HEK293 (cell line): ENCODE measurements around the gene MXRA5.

Experiments
- EGR2 ChIP-seq: fragments of 450-650 bp; formaldehyde crosslinking; IDR thresholded peaks from 2 replicates; pipeline ENCODE4 v1.5.1; 2016; ENCODE audit warnings: low read depth, missing biosample characterization, missing genetic modification characterization
- ZNF10 ChIP-seq: fragments of 450-650 bp; formaldehyde crosslinking; IDR thresholded peaks from 2 replicates; pipeline ENCODE4 v1.5.1; 2017; ENCODE audit warnings: missing biosample characterization, missing genetic modification characterization
- ZNF121 ChIP-seq: fragments of 450-650 bp; formaldehyde crosslinking; IDR thresholded peaks from 2 replicates; pipeline ENCODE4 v1.5.1; 2016; ENCODE audit warnings: missing biosample characterization, missing genetic modification characterization
- ZNF132 ChIP-seq: fragments of 450-650 bp; formaldehyde crosslinking; IDR thresholded peaks from 2 replicates; pipeline ENCODE4 v1.5.1; 2017; ENCODE audit warnings: missing biosample characterization, missing genetic modification characterization, borderline replicate concordance
- ZNF155 ChIP-seq: fragments of 450-650 bp; formaldehyde crosslinking; IDR thresholded peaks from 2 replicates; pipeline ENCODE4 v1.5.1; 2016; ENCODE audit warnings: missing biosample characterization, missing genetic modification characterization
- ZNF184 ChIP-seq: fragments of 450-650 bp; IDR thresholded peaks from 2 replicates; pipeline ENCODE4 v1.5.1; 2018; ENCODE audit warnings: missing biosample characterization, mild to moderate bottlenecking, missing genetic modification characterization
- ZNF223 ChIP-seq: fragments of 450-650 bp; formaldehyde crosslinking; IDR thresholded peaks from 2 replicates; pipeline ENCODE4 v1.5.1; 2016; ENCODE audit warnings: missing biosample characterization, missing genetic modification characterization
- ZNF24 ChIP-seq: fragments of 450-650 bp; formaldehyde crosslinking; IDR thresholded peaks from 2 replicates; pipeline ENCODE4 v1.5.1; 2016; ENCODE audit warnings: missing biosample characterization, missing genetic modification characterization
- ZNF274 ChIP-seq, 2 experiments: fragments of 200-500 bp in 1 of 2; fragments of 450-650 bp in 1 of 2; sonication (Bioruptor generic) in 1 of 2; formaldehyde crosslinking in 1 of 2; IDR thresholded peaks; 2 replicates each; pipeline versions ENCODE4 v1.5.1 to v1.6.1; 2014 to 2016; ENCODE audit warnings: borderline replicate concordance in 1 of 2, inconsistent platforms in 1 of 2, low read length in 1 of 2, missing biosample characterization in 1 of 2, missing genetic modification characterization in 1 of 2
- TF ChIP-seq, protein P1 (sequence below): fragments of 450-650 bp; formaldehyde crosslinking; IDR thresholded peaks from 2 replicates; pipeline ENCODE4 v1.5.1; 2016; ENCODE audit warnings: missing biosample characterization, missing genetic modification characterization
- TF ChIP-seq, protein P2 (sequence below): fragments of 450-650 bp; formaldehyde crosslinking; conservative IDR thresholded peaks from 2 replicates; pipeline ENCODE4 v1.5.1; 2016; ENCODE audit warnings: low read depth, missing biosample characterization, missing genetic modification characterization
- TF ChIP-seq, protein P3 (sequence below): fragments of 450-650 bp; formaldehyde crosslinking; IDR thresholded peaks from 2 replicates; pipeline ENCODE4 v1.5.1; 2016; ENCODE audit warnings: missing biosample characterization, missing genetic modification characterization
- TF ChIP-seq, protein P4 (sequence below): fragments of 450-650 bp; formaldehyde crosslinking; optimal IDR thresholded peaks from 2 replicates; pipeline ENCODE3; 2016; ENCODE audit warnings: missing biosample characterization, mild to moderate bottlenecking, missing genetic modification characterization
- TF ChIP-seq, protein P5 (sequence below): fragments of 450-650 bp; formaldehyde crosslinking; IDR thresholded peaks from 2 replicates; pipeline ENCODE4 v1.5.1; 2016; ENCODE audit warnings: missing biosample characterization, missing genetic modification characterization

DNA sequence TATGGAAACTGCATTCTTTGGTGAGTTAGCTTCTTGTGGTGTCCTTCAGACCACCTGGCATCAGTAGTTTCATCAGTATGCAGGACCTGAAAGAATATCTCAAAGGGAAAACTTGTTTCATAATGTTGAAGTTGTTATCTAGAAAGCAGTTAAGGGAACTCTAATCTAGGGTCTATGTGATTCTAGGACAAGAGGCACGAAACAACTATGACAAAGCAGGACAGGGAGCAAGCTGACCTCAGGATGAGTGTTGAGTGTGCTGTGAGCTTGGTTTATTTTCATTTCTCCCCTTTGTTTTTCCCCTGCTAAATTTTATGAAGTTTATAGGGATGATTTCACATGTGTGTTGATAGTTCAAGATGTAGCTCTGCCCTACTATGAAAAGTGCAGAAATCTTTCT, 65.7 kb downstream of the MXRA5 start:
- TF ChIP-seq, protein P1, sequence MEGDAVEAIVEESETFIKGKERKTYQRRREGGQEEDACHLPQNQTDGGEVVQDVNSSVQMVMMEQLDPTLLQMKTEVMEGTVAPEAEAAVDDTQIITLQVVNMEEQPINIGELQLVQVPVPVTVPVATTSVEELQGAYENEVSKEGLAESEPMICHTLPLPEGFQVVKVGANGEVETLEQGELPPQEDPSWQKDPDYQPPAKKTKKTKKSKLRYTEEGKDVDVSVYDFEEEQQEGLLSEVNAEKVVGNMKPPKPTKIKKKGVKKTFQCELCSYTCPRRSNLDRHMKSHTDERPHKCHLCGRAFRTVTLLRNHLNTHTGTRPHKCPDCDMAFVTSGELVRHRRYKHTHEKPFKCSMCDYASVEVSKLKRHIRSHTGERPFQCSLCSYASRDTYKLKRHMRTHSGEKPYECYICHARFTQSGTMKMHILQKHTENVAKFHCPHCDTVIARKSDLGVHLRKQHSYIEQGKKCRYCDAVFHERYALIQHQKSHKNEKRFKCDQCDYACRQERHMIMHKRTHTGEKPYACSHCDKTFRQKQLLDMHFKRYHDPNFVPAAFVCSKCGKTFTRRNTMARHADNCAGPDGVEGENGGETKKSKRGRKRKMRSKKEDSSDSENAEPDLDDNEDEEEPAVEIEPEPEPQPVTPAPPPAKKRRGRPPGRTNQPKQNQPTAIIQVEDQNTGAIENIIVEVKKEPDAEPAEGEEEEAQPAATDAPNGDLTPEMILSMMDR = no peak
- TF ChIP-seq, protein P2, sequence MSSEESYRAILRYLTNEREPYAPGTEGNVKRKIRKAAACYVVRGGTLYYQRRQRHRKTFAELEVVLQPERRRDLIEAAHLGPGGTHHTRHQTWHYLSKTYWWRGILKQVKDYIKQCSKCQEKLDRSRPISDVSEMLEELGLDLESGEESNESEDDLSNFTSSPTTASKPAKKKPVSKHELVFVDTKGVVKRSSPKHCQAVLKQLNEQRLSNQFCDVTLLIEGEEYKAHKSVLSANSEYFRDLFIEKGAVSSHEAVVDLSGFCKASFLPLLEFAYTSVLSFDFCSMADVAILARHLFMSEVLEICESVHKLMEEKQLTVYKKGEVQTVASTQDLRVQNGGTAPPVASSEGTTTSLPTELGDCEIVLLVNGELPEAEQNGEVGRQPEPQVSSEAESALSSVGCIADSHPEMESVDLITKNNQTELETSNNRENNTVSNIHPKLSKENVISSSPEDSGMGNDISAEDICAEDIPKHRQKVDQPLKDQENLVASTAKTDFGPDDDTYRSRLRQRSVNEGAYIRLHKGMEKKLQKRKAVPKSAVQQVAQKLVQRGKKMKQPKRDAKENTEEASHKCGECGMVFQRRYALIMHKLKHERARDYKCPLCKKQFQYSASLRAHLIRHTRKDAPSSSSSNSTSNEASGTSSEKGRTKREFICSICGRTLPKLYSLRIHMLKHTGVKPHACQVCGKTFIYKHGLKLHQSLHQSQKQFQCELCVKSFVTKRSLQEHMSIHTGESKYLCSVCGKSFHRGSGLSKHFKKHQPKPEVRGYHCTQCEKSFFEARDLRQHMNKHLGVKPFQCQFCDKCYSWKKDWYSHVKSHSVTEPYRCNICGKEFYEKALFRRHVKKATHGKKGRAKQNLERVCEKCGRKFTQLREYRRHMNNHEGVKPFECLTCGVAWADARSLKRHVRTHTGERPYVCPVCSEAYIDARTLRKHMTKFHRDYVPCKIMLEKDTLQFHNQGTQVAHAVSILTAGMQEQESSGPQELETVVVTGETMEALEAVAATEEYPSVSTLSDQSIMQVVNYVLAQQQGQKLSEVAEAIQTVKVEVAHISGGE (tag by site-specific recombination) = no peak
- TF ChIP-seq ZNF121 (tag by site-specific recombination) (no peak), ZNF184 (tag by site-specific recombination) (no peak), ZNF223 (tag by site-specific recombination) (no peak), ZNF10 (tag by site-specific recombination) (no peak), ZNF24 (tag by site-specific recombination) (no peak), EGR2 (tag by site-specific recombination) (no peak), ZNF155 (tag by site-specific recombination) (no peak), ZNF132 (tag by site-specific recombination) (no peak), ZNF274 (IDR thresholded peaks at IDR 0.05; ENCODE audit: low read length) (no peak), ZNF274 (tag by site-specific recombination; IDR thresholded peaks at IDR 0.05; ENCODE audit: borderline replicate concordance) (no peak)
- TF ChIP-seq, protein P3, sequence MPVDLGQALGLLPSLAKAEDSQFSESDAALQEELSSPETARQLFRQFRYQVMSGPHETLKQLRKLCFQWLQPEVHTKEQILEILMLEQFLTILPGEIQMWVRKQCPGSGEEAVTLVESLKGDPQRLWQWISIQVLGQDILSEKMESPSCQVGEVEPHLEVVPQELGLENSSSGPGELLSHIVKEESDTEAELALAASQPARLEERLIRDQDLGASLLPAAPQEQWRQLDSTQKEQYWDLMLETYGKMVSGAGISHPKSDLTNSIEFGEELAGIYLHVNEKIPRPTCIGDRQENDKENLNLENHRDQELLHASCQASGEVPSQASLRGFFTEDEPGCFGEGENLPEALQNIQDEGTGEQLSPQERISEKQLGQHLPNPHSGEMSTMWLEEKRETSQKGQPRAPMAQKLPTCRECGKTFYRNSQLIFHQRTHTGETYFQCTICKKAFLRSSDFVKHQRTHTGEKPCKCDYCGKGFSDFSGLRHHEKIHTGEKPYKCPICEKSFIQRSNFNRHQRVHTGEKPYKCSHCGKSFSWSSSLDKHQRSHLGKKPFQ = no peak
- TF ChIP-seq, protein P4, sequence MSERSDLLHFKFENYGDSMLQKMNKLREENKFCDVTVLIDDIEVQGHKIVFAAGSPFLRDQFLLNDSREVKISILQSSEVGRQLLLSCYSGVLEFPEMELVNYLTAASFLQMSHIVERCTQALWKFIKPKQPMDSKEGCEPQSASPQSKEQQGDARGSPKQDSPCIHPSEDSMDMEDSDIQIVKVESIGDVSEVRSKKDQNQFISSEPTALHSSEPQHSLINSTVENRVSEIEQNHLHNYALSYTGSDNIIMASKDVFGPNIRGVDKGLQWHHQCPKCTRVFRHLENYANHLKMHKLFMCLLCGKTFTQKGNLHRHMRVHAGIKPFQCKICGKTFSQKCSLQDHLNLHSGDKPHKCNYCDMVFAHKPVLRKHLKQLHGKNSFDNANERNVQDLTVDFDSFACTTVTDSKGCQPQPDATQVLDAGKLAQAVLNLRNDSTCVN (tag by site-specific recombination) = no peak
- TF ChIP-seq, protein P5, sequence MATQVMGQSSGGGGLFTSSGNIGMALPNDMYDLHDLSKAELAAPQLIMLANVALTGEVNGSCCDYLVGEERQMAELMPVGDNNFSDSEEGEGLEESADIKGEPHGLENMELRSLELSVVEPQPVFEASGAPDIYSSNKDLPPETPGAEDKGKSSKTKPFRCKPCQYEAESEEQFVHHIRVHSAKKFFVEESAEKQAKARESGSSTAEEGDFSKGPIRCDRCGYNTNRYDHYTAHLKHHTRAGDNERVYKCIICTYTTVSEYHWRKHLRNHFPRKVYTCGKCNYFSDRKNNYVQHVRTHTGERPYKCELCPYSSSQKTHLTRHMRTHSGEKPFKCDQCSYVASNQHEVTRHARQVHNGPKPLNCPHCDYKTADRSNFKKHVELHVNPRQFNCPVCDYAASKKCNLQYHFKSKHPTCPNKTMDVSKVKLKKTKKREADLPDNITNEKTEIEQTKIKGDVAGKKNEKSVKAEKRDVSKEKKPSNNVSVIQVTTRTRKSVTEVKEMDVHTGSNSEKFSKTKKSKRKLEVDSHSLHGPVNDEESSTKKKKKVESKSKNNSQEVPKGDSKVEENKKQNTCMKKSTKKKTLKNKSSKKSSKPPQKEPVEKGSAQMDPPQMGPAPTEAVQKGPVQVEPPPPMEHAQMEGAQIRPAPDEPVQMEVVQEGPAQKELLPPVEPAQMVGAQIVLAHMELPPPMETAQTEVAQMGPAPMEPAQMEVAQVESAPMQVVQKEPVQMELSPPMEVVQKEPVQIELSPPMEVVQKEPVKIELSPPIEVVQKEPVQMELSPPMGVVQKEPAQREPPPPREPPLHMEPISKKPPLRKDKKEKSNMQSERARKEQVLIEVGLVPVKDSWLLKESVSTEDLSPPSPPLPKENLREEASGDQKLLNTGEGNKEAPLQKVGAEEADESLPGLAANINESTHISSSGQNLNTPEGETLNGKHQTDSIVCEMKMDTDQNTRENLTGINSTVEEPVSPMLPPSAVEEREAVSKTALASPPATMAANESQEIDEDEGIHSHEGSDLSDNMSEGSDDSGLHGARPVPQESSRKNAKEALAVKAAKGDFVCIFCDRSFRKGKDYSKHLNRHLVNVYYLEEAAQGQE (tag by site-specific recombination) = no peak
